Fibroblast of lung (primary cell): ENCODE data around the gene TOLLIP.

Experiments
- CTCF ChIP-seq, 2 donors: IDR thresholded peaks in 1 of 2; conservative IDR thresholded peaks in 1 of 2; 1 replicate in 1 of 2; 2 replicates in 1 of 2; pipeline ENCODE4 v1.5.1; 2011 to 2012; ENCODE audit warnings: low read length in 2 of 2, control low read depth in 1 of 2, inconsistent platforms in 1 of 2, low read depth in 1 of 2, mild to moderate bottlenecking in 1 of 2
- EZH2 ChIP-seq: IDR thresholded peaks from 2 replicates; pipeline ENCODE4 v1.5.1; 2012; ENCODE audit warnings: low read length, control low read depth, mild to moderate bottlenecking; ENCODE audit errors: missing control alignments

- TF ChIP-seq CTCF (conservative IDR thresholded peaks at IDR 0.05 in 1 of 2, IDR thresholded peaks at IDR 0.05 in 1 of 2; ENCODE audit: low read depth in 1 of 2, low read length in 2 of 2) (no peak), EZH2 (no peak)
Measured at GRCh38 chr11:1350086-1350725, 40.8 kb upstream of the TOLLIP start.
